Gastroesophageal sphincter (tissue), 4 donors: ENCODE data around the gene KISS1. TPM values are rescaled to one million over a fixed set of nuclear protein-coding genes. Genes with fewer than 3 reads are reported as not detected.

Experiments
- ATAC-seq: fragments of 150-250 bp; one replicate; pipeline ENCODE4 v1.9.1; 2016; ENCODE audit warnings: mild to moderate bottlenecking, moderate library complexity
- H3K27ac ChIP-seq, 4 donors: fragments of 200-600 bp; sonication (generic) in 3 of 4; 1 replicate in 3 of 4; 2 replicates in 1 of 4; pipeline ENCODE4 v1.5.1; 2016 to 2019
- H3K27me3 ChIP-seq: fragments of 200-600 bp; sonication (generic); one replicate; pipeline ENCODE4 v1.5.1; 2019
- H3K36me3 ChIP-seq, 2 donors: fragments of 200-600 bp; sonication (generic); one replicate each; pipeline ENCODE4 v1.5.1; 2019; ENCODE audit warnings: control low read depth in 1 of 2
- H3K4me1 ChIP-seq, 3 donors: fragments of 200-600 bp; sonication (generic); 1 replicate in 2 of 3; 2 replicates in 1 of 3; pipeline ENCODE4 v1.5.1; 2016 to 2019; ENCODE audit warnings: control low read depth in 2 of 3
- H3K4me3 ChIP-seq, 2 donors: fragments of 200-600 bp; sonication (generic); one replicate each; pipeline ENCODE4 v1.5.1; 2019; ENCODE audit warnings: mild to moderate bottlenecking in 1 of 2, moderate library complexity in 1 of 2
- H3K9me3 ChIP-seq, 3 donors: fragments of 200-600 bp; sonication (generic); one replicate each; pipeline ENCODE4 v1.5.1; 2017 to 2019; ENCODE audit warnings: control low read depth in 2 of 3
- CTCF ChIP-seq, 4 experiments: fragments of 200-600 bp in 2 of 4; fragments of 450-650 bp in 2 of 4; sonication (generic) in 1 of 4; IDR thresholded peaks; one replicate each; pipeline ENCODE4 v1.5.1; 2017 to 2019; ENCODE audit warnings: antibody characterized with exemption in 4 of 4, mild to moderate bottlenecking in 2 of 4, moderate library complexity in 2 of 4
- EP300 ChIP-seq: sonication (generic); formaldehyde crosslinking; IDR thresholded peaks from one replicate; pipeline ENCODE4 v1.6.1; 2017; ENCODE audit warnings: antibody characterized with exemption, mild to moderate bottlenecking
- POLR2A ChIP-seq, 2 donors: fragments of 450-650 bp; IDR thresholded peaks; one replicate each; pipeline ENCODE4 v1.6.1; 2017; ENCODE audit warnings: antibody characterized with exemption in 2 of 2, mild to moderate bottlenecking in 2 of 2, moderate library complexity in 1 of 2
- POLR2AphosphoS5 ChIP-seq: sonication (generic); formaldehyde crosslinking; IDR thresholded peaks from one replicate; pipeline ENCODE4 v1.6.1; 2017; ENCODE audit warnings: antibody characterized with exemption
- WGBS, 2 donors: methylation state at CpG; one replicate each; pipeline ENCODE4 v1.1.5; 2018; ENCODE audit warnings: low coverage in 1 of 2; 5-methylcytosine and 5-hydroxymethylcytosine counted together
- total RNA-seq, 4 donors: library from RNA; depleted of rRNA; stranded (reverse); fragments of >200 nt; gene quantifications; one replicate each; pipeline ENCODE4 v1.1.0, GENCODE V29; 2016

Gene KISS1
- total RNA-seq, 4 donors from 2014 or later, result not detected

- WGBS, 2 donors, result 70% methylated on average over 3 of the region's 3 CpGs; no CpG with 5 or more reads in 1 of the 2 donors
- Histone ChIP-seq H3K4me1 (peaks cover 0 to 9% (median 0%) of the 10 kb centered on the region in 3 donors), H3K36me3 (no peaks in the 10 kb centered on the region), H3K9me3 (no peaks in the 10 kb centered on the region), H3K27ac (no peak overlapping the region), H3K4me3 (no peak overlapping the region), H3K27me3 (peaks cover 98% of the 10 kb centered on the region)
- no peak for ATAC-seq
- no peak for TF ChIP-seq POLR2AphosphoS5
- TF ChIP-seq EP300, result no peak
- no peak for TF ChIP-seq POLR2A (IDR thresholded peaks at IDR 0.05)
- no peak for TF ChIP-seq CTCF (IDR thresholded peaks at IDR 0.05)
These were observed 3.5 kb downstream of the KISS1 start for GRCh38 chr1:204192589-204193352.

GRCh38 chr1:204192046-204192445 lies 4.2 kb downstream of the KISS1 start:
- TF ChIP-seq EP300 (no peak), POLR2A (IDR thresholded peaks at IDR 0.05) (no peak), POLR2AphosphoS5 (no peak), CTCF (IDR thresholded peaks at IDR 0.05) (no peak)
- H3K27me3 ChIP-seq, result peaks cover 98% of the 10 kb centered on the region
- ATAC-seq, result no peak
- H3K4me3 ChIP-seq, result no peak overlapping the region
- H3K4me1 ChIP-seq, result peaks cover 0 to 9% (median 0%) of the 10 kb centered on the region in 3 donors
- H3K9me3 ChIP-seq, result no peaks in the 10 kb centered on the region
- 89 to 92% methylated on average over 1 to 2 of the region's 2 CpGs for WGBS, 2 donors
- no peaks in the 10 kb centered on the region for H3K36me3 ChIP-seq
- no peak overlapping the region for H3K27ac ChIP-seq

GRCh38 chr1:204191456-204191855 lies 4.8 kb downstream of the KISS1 start:
- H3K27me3 ChIP-seq, result peaks cover 98% of the 10 kb centered on the region
- H3K27ac ChIP-seq, result no peak overlapping the region
- H3K4me1 ChIP-seq, result peaks cover 0 to 9% (median 0%) of the 10 kb centered on the region in 3 donors
- H3K4me3 ChIP-seq, result no peak overlapping the region
- ATAC-seq, result no peak
- TF ChIP-seq POLR2AphosphoS5, result no peak
- TF ChIP-seq EP300, result no peak
- TF ChIP-seq CTCF (IDR thresholded peaks at IDR 0.05), result no peak
- no peak for TF ChIP-seq POLR2A (IDR thresholded peaks at IDR 0.05)
- WGBS, 2 donors, result 90% methylated on average over 3 of the region's 7 CpGs; no CpG with 5 or more reads in 1 of the 2 donors
- no peaks in the 10 kb centered on the region for H3K36me3 ChIP-seq
- no peaks in the 10 kb centered on the region for H3K9me3 ChIP-seq

- H3K9me3 ChIP-seq, result no peaks in the 10 kb centered on the region
- no peak overlapping the region for H3K27ac ChIP-seq
- peak; percentile 60 for ATAC-seq
- peak overlapping the region in 1 of 2 donors; percentile 31 for H3K4me3 ChIP-seq
- TF ChIP-seq EP300, result no peak
- H3K36me3 ChIP-seq, result no peaks in the 10 kb centered on the region
- H3K27me3 ChIP-seq, result peaks cover 98% of the 10 kb centered on the region
- WGBS, 2 donors, result 35 to 49% methylated on average over 7 to 12 of the region's 44 CpGs
- H3K4me1 ChIP-seq, result peaks cover 0 to 9% (median 0%) of the 10 kb centered on the region in 3 donors
These were observed 5.8 kb downstream of the KISS1 start for GRCh38 chr1:204190212-204191211.

- peaks cover 90% of the 10 kb centered on the region for H3K27me3 ChIP-seq
- no peak for ATAC-seq
- H3K4me1 ChIP-seq, result peaks cover 0 to 9% (median 0%) of the 10 kb centered on the region in 3 donors
- no peaks in the 10 kb centered on the region for H3K36me3 ChIP-seq
- WGBS, 2 donors, result 82 to 87% methylated on average over 3 to 7 of the region's 11 CpGs
- H3K27ac ChIP-seq, result no peak overlapping the region
- TF ChIP-seq EP300 (no peak), POLR2AphosphoS5 (no peak), POLR2A (IDR thresholded peaks at IDR 0.05) (no peak), CTCF (IDR thresholded peaks at IDR 0.05) (no peak)
- no peaks in the 10 kb centered on the region for H3K9me3 ChIP-seq
- H3K4me3 ChIP-seq, result no peak overlapping the region
These were observed 7.2 kb downstream of the KISS1 start for GRCh38 chr1:204188959-204189639.
